ENCODE results near the gene HAUS3.

HAUS3 gene

GRCh38 chr4:2262145-2262943 lies 20.4 kb upstream of the HAUS3 start:
- peak; percentile 99 for DNase-seq

- no peak for DNase-seq
Observed at GRCh38 chr4:2261853-2262144, 19.9 kb upstream of the HAUS3 start, which contains the start of gene MXD4. TSS of gene MXD4 (minus strand) at chr4:2262109. CDS start at chr4:2261980, 129 bp downstream.

DNA sequence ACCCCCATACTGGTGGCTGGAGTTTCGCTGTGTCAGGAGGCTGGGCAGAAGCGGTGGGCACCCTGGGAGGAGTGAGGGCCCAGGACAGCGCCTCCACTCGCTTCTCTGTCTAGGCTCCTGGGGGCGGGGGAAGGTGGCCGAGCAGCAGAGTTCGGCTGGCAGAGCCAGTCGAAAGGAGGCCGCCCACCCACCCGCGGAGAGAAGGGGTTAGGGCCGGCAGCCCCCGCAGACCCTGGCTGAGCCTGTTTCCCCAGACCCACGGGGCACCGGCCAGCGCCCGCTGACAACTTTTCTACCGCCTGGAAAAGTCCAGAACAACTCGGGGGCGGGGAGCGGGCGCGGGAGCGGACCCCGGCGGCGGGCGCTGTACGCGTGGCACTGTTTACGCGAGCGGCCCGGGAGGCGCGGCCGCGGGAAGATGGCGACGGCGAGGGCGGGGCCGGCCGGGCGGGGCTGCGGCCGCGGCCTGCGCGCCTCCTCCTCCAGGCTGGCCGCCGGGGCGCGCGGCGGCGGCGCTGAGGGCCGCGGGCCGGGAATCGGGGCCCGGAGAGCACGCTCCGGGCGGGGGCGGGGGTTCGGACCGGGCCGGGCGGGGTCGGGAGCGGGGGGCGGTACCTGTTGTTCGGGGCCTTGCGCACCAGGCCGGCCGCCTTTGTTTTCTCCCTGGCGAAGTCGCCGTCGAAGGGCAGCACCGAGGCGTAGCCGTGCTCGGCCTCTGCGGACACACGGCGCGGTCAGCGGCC lies 19.4 kb upstream of the HAUS3 start:
- peak; percentile 55 for DNase-seq

GRCh38 chr4:2260344-2261109 lies 18.6 kb upstream of the HAUS3 start:
- DNase-seq, result no peak

DNA sequence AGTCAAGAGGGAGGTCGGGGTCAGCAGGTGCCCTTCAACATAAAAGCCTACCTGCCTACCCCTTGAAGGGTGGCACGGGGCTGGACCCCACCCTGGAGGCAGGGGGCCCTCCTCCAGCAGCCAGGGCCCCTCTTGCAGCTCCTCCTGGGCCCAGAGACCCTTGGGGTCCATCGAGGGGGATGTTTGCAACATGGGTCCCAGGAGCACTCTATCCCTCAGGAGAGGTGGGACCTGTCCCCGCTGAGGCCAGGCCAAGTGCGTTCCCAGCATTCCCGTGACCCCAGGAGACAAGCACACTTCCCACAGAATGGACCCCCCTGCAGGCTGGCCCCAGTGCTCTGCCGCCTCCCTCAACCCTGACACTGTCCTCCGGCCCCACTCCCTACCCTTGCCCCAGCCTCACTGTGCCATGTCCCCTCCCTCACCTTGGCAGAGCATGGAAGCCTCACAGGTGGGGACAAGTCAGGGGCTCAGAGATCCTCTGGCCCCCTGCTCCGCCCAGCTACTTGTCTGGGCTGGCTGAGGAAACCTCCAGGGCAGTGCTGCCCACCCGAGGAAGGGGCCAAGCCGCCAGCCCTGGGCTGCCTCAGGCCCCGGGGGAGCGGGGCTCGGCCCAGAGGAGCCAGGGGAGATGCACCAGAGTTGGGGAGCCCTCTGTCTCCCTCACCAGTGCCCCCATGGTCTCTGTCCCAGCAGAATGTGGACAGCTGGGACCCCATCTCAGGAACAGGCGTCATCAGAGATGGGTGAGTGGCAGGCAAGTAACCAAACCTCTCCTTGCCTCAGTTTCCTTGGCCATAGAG lies 17.8 kb upstream of the HAUS3 start:
- DNase-seq, result no peak

DNA sequence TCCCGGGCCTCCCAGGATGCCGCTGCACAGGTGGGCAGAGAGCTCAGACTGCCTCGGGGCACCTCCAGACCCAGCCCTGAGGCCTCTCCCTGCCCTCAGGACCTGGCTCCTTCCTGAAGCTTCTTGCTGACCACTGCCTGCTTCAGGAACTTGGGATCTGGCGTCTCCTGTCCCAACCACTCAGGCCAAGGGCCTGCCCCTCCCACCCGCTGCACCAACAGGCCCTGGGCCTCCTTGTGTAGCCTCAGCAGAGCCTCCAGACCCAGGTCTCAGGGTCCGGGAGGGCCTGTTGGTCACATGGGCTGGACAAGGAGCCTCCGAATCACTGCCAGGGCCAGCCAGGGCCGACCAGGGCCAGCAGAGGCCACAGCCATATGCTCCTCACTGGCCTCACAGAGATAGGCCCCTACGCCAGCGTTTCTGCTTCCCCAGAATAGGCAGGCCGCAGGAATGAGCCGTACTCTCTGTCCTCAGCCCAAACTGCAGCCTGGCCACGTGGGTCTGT lies 17.2 kb upstream of the HAUS3 start:
- no peak for DNase-seq

DNA sequence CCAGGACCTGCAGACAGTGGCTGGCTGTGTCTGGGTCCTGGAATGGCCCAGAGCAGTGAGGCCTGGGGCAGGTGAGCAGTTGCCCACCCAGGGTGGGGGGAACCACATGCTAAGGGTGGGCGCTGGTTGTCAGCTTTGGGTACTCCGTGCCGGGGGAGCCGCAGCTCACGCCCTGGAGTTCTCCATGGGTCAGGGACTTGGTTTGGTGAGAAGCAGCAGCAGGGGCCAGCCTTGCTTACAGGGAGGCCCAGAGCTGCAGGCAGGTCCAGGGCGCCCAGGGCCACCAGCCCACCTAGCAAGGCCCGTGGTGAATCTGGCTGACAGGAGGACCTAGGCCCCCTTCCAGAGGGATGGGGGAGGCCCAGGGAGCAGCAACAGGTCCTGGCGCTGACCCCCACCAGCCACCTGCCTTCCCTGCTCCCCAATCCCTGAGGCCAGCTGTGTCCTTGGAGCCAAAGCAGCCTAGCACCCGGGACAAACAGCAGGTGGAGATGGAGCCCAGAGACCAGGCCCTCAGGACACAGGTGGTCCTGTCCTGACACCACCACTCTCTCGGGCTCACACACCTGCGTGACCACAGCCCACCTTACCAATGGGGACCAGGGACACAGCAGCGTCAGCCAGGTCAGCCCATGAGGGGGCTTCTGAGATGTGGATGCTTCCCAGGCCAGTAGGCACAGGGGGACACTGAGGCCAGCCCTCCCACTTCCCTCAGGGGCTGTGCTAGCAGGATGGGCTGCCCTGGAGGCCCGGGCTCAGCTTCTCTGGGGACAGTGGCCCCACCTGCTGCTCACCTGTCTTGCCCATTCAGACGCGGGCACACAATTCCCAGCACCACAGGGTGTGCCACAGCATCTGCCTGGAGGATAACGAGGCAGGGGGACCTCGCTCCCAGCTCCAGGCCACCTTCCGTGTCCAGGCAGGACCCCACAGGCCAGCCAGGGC lies 16.4 kb upstream of the HAUS3 start:
- no peak for DNase-seq

DNA sequence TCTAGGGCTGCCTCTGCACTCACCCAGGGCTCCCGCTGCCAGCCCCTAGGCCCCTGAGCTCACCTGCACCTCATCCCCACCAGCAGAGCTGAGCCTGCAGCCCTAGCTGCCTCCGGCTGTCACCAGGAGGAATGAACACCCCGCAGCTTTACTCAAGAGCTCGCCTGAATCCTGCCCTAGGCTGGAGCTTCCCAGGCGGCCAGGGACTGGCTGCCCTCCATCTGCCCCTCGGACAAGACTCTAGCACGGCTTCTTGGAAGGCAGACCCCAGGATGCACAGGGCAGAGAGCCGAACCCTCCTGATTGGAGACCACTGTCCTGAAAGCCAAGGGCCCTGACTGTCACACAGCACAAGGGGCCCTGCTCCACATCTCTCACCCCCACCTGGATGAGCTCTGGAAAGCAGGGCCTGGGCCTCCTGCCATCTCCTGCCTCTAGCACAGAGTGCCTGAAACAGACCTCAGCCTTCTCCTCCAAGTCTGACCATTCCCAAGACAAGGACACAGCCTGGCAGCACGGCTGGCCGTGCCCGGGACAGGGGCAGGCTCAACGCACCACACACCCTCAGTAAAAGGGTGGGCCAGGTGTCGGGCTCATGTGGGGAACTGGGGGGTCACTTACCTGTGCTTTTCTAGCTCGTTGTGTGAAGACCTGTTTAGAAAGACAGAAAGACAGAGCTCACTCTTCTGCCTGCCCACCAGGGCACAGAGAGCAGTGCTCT lies 15.6 kb upstream of the HAUS3 start:
- no peak for DNase-seq

- no peak for DNase-seq
Observed at GRCh38 chr4:2256781-2257191, 14.9 kb upstream of the HAUS3 start.

GRCh38 chr4:2256156-2256731 lies 14.3 kb upstream of the HAUS3 start:
- no peak for DNase-seq

GRCh38 chr4:2255501-2256155 lies 13.7 kb upstream of the HAUS3 start:
- no peak for DNase-seq

- DNase-seq, result no peak
Observed at GRCh38 chr4:2254665-2255500, 13.0 kb upstream of the HAUS3 start.

DNA sequence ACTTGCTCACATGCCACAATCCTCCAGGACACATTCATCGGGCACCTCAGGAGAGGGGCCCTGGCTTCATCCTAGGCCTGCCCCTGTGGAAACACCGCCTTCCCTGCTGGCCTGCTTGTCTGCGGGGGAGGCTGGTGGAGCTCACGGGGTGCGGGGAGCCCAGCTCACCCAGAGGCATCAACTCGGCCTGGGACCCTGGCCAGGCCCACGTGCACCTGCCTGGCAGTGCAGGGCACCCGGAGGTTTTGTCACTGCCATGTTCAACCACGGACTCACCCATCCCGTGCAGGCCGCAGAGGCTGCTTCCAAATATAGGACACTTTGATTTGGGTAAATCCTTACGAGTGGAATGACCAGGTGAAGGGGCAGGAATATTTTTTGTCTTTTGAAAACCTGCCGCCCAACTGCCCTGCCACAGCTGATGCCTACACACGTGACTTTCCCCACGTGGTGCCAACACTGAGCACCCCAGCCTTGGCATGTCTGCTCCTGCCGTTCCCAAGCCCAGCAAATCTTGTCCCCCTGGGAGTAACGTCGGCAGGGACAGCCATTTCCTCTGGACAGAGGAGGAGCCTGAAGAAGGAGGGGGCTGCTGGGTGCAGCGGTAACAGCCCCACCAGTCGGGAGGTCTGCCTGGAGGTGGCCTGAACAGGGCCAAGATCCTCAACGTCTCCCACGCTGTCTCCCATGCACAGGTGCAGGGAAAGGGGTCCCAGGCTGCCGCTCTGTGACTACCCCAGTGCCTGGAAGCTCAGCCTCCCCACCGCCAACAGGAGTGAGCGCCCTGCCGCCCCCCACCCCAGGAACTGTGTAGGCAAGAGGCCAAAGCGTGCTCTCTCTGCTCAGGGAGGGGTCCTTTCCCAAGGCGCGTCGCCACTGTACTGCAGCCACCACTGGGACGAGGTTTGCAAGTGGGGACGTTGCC lies 11.5 kb upstream of the HAUS3 start:
- no peak for DNase-seq

GRCh38 chr4:2252530-2253091 lies 10.7 kb upstream of the HAUS3 start:
- no peak for DNase-seq

DNA sequence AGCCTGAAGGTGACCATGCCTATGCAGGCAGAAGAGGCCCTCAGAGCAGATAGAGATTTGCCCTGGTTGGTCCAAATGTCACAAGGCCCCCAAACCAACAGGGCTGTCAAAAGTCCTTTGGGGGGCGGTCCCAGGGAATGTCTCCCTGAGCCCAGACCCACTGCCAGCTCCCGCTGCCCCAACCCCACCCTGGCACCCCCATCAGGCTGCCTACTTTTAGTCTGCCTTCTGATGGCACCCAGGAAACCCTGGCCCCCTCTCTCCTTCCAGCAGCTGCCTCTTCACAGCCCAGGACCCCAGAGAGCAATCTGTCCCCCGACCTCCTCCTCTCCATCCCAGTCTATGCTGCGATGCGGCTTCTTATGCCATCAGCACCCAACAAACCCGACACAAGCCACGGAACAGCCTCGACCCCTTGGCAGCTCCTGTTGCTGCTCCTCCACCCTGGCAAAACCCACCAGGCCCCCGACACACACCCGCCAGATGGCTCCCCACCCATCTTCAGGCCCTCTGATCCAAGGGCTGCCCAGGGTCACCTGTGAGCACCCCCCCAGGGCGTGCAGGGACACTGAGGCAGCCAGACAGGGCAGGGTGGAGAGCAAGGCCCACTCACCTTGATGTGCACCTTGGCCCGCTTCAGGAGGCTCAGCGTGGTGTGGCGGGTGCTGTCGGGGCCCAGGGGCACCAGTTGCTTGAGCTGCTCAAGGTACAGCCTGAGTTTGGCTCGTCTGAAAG lies 10.0 kb upstream of the HAUS3 start:
- DNase-seq, result no peak

GRCh38 chr4:2251073-2251794 lies 9.3 kb upstream of the HAUS3 start:
- DNase-seq, result no peak

Data from CD4-positive, alpha-beta T cell treated with Interleukin-10 for 1 hour (primary cell).